ENCODE data around the gene IGLL1. TPM values are rescaled to one million over a fixed set of nuclear protein-coding genes. Genes with fewer than 3 reads are reported as not detected.
"Not testable (repeated sequence)": the region's sequence is repeated elsewhere in the genome, so short reads cannot be mapped to it uniquely, and the experiment has no call there.

Gene IGLL1
- total and polyA plus RNA-seq, 2 donors (not counting 3 experiments of a cell fraction or from before 2014, with no cell fraction given): not detected

DNA sequence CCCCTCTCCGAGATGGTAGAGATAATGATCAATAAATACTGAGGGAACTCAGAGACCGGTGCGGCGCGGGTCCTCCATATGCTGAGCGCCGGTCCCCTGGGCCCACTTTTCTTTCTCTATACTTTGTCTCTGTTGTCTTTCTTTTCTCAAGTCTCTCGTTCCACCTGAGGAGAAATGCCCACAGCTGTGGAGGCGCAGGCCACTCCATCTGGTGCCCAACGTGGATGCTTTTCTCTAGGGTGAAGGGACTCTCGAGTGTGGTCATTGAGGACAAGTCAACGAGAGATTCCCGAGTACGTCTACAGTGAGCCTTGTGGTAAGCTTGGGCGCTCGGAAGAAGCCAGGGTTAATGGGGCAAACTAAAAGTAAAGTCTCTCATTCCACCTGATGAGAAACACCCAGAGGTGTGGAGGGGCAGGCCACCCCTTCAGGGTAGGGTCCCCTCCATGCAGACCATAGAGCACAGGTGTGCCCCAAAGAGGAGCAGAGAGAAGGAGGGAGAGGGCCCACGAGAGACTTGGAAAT lies 43.2 kb downstream of the IGLL1 start:
- H3K4me2 ChIP-seq (ENCODE audit: insufficient read depth, low read length): no peak overlapping the region
- dilution Hi-C loops (cut with MboI; ENCODE audit: extremely low pct_ligation_motif_present, low sequenced_read_pairs): no loop called here
- FAIRE-seq (no peak), DNase-seq (ENCODE audit: low read depth, low spot score) (no peak)
- no peak overlapping the region for H2AFZ ChIP-seq (ENCODE audit: low read depth, low read length)
- peaks cover 5% of the 10 kb centered on the region for H3K4me1 ChIP-seq (ENCODE audit: control insufficient read depth, extremely low read depth, insufficient read depth, low read length)
- TF ChIP-seq, protein P1, sequence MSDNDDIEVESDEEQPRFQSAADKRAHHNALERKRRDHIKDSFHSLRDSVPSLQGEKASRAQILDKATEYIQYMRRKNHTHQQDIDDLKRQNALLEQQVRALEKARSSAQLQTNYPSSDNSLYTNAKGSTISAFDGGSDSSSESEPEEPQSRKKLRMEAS (IDR thresholded peaks at IDR 0.05; ENCODE audit: insufficient read depth, insufficient read length): no peak
- TF ChIP-seq FOS (IDR thresholded peaks at IDR 0.05; ENCODE audit: borderline replicate concordance, insufficient read depth, low read length) (no peak), GATA2 (IDR thresholded peaks at IDR 0.05; ENCODE audit: insufficient read depth, insufficient read length, low read depth, low read length) (no peak), POLR2AphosphoS5 (IDR thresholded peaks at IDR 0.05; ENCODE audit: insufficient read depth, low read depth, low read length) (no peak), JUN (IDR thresholded peaks at IDR 0.05; ENCODE audit: borderline replicate concordance, insufficient read depth, insufficient read length, low read depth) (no peak), MYC (IDR thresholded peaks at IDR 0.05; ENCODE audit: low read depth, low read length) (no peak), EZH2 (IDR thresholded peaks at IDR 0.05; ENCODE audit: borderline replicate concordance, low read depth, low read length, severe bottlenecking) (no peak)
- TF ChIP-seq, protein P2, sequence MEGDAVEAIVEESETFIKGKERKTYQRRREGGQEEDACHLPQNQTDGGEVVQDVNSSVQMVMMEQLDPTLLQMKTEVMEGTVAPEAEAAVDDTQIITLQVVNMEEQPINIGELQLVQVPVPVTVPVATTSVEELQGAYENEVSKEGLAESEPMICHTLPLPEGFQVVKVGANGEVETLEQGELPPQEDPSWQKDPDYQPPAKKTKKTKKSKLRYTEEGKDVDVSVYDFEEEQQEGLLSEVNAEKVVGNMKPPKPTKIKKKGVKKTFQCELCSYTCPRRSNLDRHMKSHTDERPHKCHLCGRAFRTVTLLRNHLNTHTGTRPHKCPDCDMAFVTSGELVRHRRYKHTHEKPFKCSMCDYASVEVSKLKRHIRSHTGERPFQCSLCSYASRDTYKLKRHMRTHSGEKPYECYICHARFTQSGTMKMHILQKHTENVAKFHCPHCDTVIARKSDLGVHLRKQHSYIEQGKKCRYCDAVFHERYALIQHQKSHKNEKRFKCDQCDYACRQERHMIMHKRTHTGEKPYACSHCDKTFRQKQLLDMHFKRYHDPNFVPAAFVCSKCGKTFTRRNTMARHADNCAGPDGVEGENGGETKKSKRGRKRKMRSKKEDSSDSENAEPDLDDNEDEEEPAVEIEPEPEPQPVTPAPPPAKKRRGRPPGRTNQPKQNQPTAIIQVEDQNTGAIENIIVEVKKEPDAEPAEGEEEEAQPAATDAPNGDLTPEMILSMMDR (IDR thresholded peaks at IDR 0.05; ENCODE audit: extremely low read depth in 1 of 2, insufficient read depth in 1 of 2, low read depth in 1 of 2, low read length in 2 of 2): no peak
- H3K9ac ChIP-seq (replicated peaks; ENCODE audit: extremely low read depth, insufficient read depth, low read length): no peak overlapping the region
- H3K27me3 ChIP-seq (ENCODE audit: control insufficient read depth in 2 of 2, insufficient read depth in 2 of 2, low read length in 2 of 2): peaks cover 0 to 5% of the 10 kb centered on the region in 2 experiments
- H4K20me1 ChIP-seq (replicated peaks; ENCODE audit: control insufficient read depth, extremely low read depth, insufficient read depth, low read length): no peaks in the 10 kb centered on the region
- no peak overlapping the region for H3K4me3 ChIP-seq (replicated peaks in 1 of 3; ENCODE audit: insufficient read depth in 1 of 3, low read depth in 1 of 3, low read length in 3 of 3)
- H3K79me2 ChIP-seq (ENCODE audit: control insufficient read depth, insufficient read depth, low read length): no peaks in the 10 kb centered on the region
- intact Hi-C loops (cut with micrococcal nuclease): loop anchor here (5.0 to 10.0 kb wide), 3 partner anchors 102 to 362 kb away; no protein-coding TSS in a partner anchor
- ChIA-PET CTCF (interaction anchor here (0.5 kb wide), 1 partner anchor 36 kb away, joined by 3 read pairs; no protein-coding TSS in a partner anchor), POLR2A (no interaction called here)
- no peaks in the 10 kb centered on the region for H3K36me3 ChIP-seq (ENCODE audit: control insufficient read depth in 2 of 2, extremely low read depth in 1 of 2, insufficient read depth in 2 of 2, low read length in 2 of 2)
- BruUV-seq (replicated peaks): no TSS peak
- H3K27ac ChIP-seq (ENCODE audit: insufficient read depth, low read depth, low read length): no peak overlapping the region
- H3K9me3 ChIP-seq (replicated peaks; ENCODE audit: control insufficient read depth, insufficient read depth, low read length): no peaks in the 10 kb centered on the region
- H3K9me1 ChIP-seq (replicated peaks; ENCODE audit: control insufficient read depth, extremely low read depth, insufficient read depth, low read length): no peaks in the 10 kb centered on the region

DNA sequence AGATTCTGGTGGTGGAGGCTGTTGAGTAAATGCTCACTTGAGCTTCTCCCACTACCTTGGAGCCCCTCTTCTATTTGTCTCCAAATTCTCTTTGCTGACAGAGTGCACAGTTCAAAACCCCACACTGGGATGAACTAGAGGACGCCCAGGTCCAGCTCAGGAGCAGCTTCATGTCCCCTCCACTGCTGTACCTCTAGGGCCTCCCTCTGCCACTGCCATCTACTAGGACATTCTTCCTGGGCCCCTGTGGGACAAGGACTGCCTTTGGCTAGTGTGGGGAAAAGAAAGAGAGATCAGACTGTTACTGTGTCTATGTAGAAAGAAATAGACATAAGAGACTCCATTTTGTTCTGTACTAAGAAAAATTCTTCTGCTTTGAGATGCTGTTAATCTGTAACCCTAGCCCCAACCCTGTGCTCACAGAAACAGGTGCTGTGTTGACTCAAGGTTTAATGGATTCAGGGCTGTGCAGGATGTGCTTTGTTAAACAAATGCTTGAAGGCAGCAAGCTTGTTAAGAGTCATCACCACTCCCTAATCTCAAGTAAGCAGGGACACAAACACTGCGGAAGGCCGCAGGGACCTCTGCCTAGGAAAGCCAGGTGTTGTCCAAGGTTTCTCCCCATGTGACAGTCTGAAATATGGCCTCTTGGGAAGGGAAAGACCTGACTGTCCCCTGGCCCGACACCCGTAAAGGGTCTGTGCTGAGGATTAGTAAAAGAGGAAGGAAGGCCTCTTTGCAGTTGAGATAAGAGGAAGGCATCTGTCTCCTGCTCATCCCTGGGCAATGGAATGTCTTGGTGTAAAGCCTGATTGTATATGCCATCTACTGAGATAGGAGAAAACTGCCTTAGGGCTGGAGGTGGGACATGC lies 44.1 kb downstream of the IGLL1 start:
- H3K27me3 ChIP-seq (ENCODE audit: control insufficient read depth in 2 of 2, insufficient read depth in 2 of 2, low read length in 2 of 2); H3K9ac ChIP-seq (replicated peaks; ENCODE audit: extremely low read depth, insufficient read depth, low read length); H4K20me1 ChIP-seq (replicated peaks; ENCODE audit: control insufficient read depth, extremely low read depth, insufficient read depth, low read length); H3K4me3 ChIP-seq (replicated peaks in 1 of 3; ENCODE audit: insufficient read depth in 1 of 3, low read depth in 1 of 3, low read length in 3 of 3); H3K27ac ChIP-seq (ENCODE audit: insufficient read depth, low read depth, low read length); H3K79me2 ChIP-seq (ENCODE audit: control insufficient read depth, insufficient read depth, low read length); H3K9me1 ChIP-seq (replicated peaks; ENCODE audit: control insufficient read depth, extremely low read depth, insufficient read depth, low read length); H3K36me3 ChIP-seq (ENCODE audit: control insufficient read depth in 2 of 2, extremely low read depth in 1 of 2, insufficient read depth in 2 of 2, low read length in 2 of 2); BruUV-seq (replicated peaks); H2AFZ ChIP-seq (ENCODE audit: low read depth, low read length); FAIRE-seq; dilution Hi-C loops (cut with MboI; ENCODE audit: extremely low pct_ligation_motif_present, low sequenced_read_pairs); H3K9me3 ChIP-seq (replicated peaks; ENCODE audit: control insufficient read depth, insufficient read depth, low read length); POLR2A ChIA-PET; H3K4me2 ChIP-seq (ENCODE audit: insufficient read depth, low read length); H3K4me1 ChIP-seq (ENCODE audit: control insufficient read depth, extremely low read depth, insufficient read depth, low read length); DNase-seq (ENCODE audit: low read depth, low spot score): not testable (repeated sequence)
- CTCF ChIA-PET: interaction anchor here (0.5 to 0.9 kb wide), 2 partner anchors 36 to 102 kb away, joined by 3 read pairs; no protein-coding TSS in a partner anchor
- intact Hi-C loops (cut with micrococcal nuclease): loop anchor here (5.0 to 10.0 kb wide), 3 partner anchors 101 to 361 kb away; no protein-coding TSS in a partner anchor
